SIG-M5 treated with dmso at 0.1 percent for 504 hours (cell line): ENCODE data around the gene GPN3.
"Not testable (repeated sequence)": the region's sequence is repeated elsewhere in the genome, so short reads cannot be mapped to it uniquely, and the experiment has no call there.

ENCODE experiments used
- DNase-seq: peaks from one replicate; lab custom pipeline; 2025; ENCODE audit not compliant: unreplicated experiment; lab: John Stamatoyannopoulos, UW

Gene GPN3

DNA sequence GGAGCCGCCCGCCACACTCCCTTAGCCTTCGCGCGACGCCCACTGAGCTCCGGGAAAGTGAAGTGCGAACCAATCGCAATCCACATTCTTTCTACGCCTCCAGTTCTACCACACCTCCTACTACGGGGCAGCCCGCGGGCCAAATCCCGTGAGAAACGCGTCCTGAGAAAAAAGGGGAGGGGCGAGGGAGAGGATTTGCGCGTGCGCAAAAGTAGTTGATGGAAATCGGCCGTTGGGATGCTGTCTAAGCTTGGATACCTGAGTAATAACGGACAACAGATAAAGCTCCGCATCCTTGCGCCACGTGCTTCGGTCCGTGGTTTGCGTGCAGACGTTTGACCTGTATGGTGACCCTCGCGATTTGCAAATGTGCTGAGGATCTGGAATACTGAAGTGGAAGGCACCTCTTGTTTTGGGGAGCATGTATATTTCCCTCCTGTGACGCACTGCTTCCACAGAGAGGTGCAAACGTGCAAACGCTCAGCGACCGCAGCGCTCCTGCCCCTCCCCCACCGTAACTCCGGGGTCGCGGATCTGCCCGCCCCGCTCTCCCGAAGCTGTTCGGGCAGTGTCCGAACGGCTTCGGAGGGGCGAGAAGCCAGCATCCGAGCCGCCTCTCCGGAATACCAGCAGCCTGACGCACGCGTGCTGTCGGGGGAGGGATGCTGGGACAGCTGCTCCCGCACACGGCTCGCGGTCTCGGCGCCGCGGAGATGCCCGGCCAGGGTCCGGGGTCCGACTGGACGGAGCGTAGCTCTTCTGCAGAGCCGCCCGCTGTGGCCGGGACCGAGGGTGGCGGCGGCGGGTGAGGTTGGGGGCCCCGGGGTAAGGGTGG is at the start of gene GPN3, which contains the start of gene FAM216A:
Gene GPN3 (minus strand): TSS at position 44 of the 835 bp plus-strand sequence. CDS start 54 bp downstream, outside the sequence.
Gene FAM216A (plus strand): TSS at position 632 of the 835 bp plus-strand sequence. CDS start 31 bp downstream, at position 663.
- DNase-seq = peak; percentile 99

DNA sequence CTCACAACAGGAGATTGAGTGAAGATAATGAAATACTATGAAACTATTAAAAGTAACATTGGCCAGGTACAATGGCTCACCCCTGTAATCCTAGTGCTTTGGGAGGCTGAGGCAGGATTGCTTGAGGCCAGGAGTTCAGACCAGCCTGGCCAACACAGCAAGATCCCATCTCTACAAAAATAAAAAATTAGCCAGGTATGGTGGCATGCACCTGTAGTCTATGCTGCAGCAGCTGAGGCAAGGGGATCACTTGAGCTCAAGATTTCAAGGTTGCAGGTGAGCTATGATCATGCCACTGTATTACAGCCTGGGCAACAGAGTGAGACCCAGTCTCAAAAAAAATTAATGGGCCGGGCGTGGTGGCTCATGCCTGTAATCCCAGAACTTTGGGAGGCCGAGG is 48.9 kb upstream of the GPN3 start:
- DNase-seq = no peak

- DNase-seq = no peak
Measured at GRCh38 chr12:110514363-110514762, 46.3 kb upstream of the GPN3 start.

- DNase-seq = no peak
Measured at GRCh38 chr12:110513842-110514241, 45.8 kb upstream of the GPN3 start.

DNA sequence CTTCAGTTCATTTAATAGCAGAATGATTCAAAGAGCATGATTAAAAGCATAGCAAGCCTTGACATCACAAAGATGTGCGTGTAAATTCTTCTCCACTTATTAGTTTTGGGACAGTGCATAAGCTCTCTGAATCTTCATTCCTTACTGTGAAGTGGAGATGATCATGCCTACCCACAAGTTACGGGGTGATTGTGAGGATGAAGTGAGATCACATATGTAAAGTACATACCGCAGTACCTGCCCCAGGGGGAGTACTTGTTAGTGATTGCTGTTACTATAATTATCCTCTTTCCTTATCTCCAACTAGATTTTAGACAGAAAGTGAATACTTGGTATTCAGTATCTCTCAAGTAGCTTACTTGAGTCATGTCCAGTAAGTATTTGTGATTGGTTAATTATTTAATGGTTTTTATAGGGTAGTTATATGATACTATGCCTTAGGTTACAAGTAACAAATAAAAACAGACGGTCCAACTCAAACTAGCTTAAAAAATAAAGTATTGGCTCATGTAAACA is 40.1 kb upstream of the GPN3 start:
- DNase-seq = no peak

DNA sequence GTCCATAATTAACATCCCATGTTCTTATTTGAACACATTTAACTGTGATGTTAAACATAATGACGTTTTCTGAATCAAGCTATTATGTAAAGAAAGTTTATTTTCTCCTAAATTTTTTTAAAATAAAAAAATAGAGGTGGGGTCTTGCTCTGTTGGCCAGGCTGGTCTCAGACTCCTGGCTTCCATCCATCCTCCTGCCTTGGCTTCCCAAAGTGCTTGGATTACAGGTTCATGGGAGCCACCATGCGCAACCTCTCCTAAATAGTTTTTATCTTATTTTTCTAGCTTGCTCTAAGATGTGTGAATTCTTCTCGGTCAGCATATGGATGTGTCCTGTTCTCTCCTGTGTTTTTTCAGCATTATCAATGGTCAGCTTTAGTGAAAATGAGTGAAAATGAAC is 37.3 kb upstream of the GPN3 start:
- no peak for DNase-seq

DNA sequence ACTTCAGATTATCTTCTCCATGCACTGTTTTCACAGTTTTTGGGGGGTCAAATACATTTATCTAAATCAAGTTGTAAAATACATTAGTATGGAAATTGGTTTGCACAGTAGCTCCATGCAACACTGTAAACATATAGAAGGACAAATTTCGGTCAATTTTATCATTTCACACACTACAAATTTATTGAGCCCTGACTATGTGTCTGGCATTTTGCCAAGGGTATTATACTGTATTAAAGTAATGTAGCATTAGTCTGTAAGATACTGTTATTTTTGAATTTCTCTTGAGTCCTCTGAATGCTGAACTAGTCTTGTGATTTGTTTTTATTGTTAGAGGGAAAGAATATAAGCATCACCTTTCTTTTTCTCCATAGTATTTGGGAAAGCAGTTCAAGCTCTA is 35.4 kb upstream of the GPN3 start:
- DNase-seq = no peak

DNA sequence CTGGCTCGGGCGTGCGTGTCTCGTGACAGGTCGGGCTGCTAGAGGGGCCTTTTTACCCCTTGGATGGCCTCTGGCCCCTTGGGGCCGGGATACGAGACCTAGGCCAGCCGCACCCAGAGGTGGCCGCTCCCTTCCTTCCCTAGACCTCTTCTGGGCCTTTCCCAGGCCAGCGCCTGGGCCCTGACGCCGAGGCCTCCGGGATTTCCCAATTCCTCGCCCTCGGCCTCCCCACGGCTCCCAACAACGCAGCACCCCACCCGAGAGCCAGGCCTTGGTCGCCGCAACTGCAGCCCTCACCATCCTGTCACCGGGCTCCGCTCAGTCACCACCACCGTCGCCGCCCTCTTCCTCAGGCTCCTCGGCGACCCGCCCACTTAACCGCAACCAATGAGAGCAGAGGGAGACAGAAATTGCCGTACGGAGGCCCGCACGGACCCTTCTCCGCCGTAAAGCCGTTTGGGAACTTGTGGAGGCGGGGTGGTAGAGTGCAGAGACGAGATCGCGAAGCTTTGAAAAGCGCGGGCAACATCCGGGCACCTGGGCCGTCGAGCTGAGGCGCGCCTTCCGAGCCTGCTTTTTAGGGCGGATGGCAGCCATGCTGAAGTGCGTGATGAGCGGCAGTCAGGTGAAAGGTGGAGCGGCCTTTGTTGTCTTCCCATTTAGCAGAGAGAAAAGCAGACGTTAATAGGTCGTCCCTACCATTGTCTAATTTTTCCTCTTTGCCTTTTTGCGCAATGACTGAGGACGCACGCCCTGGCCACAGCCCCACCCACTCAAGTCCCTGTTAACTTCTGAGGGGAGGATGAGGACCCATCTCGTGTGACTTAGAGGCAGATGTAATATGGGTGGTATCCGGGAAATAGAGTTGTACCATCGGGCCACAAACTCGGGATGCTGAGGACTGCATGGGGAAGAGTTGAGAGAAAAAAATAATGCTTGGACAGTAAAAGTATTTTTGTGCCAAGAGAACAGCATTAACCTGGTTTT is 34.0 kb upstream of the GPN3 start, which contains the start of the genes RAD9B and VPS29:
Gene RAD9B (plus strand): TSS at position 580 of the 987 bp plus-strand sequence. CDS start 7 bp downstream, at position 587.
Gene VPS29 (minus strand): TSS at position 360 of the 987 bp plus-strand sequence. CDS start 60 bp downstream, at position 300.
- DNase-seq = peak; percentile 99

GRCh38 chr12:110501399-110501751 is 33.3 kb upstream of the GPN3 start:
- peak; percentile 89 for DNase-seq

DNA sequence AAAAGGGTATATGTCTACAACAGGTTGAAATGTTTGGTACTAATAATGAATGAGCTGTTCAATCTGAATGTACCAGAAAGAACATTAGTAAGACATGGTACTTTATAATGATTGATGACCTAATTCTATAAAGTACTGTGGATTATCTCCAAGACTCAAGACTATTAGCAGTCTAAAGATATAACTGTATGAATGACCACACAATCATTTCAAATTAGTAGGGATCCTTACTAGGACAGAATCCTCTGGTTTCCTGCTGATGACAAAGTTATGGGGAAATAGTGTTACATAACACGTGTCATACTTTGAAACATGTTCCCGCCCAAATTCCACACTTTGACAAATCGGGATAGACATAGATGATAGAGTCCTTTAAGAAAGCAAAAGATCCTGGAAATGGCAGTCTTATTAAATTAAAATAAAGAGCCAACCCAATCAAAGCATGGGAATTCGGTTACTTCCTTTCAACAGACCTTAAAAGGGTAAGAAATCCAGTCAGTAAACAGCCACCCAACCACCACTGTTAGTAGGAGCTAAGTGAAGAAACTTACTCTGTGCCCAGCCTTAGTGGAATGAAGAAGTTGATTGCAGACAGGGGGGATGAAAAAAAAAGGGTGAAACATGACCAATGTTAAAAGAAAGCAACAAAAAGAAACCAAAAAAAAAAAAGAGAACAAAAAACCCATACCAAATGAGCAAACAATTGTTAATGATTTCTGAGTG is 31.1 kb upstream of the GPN3 start:
- peak; percentile 92 for DNase-seq

- no peak for DNase-seq
Measured at GRCh38 chr12:110475426-110475825, 7.4 kb upstream of the GPN3 start.

- no peak for DNase-seq
Measured at GRCh38 chr12:110467847-110468213, 227 bp downstream of the GPN3 start.

DNA sequence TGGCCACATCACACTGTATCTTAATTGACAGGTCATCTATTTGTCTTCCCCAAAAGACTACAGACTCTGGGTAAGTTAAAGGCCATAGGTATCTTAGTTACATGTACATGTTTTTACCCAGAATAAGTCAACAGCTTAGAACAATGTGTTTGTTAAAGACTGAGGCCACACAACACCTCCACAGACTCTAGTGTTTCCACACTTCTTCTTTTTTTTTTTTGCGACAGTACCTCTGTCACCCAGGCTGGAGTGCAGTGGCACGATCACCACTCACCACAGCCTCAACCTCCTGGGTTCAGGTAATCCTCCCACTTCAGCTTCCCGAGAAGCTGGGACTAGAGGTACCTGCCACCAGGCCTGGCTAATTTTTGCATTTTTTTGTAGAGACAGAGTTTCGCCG is 1.3 kb downstream of the GPN3 start:
- peak; percentile 12 for DNase-seq

DNA sequence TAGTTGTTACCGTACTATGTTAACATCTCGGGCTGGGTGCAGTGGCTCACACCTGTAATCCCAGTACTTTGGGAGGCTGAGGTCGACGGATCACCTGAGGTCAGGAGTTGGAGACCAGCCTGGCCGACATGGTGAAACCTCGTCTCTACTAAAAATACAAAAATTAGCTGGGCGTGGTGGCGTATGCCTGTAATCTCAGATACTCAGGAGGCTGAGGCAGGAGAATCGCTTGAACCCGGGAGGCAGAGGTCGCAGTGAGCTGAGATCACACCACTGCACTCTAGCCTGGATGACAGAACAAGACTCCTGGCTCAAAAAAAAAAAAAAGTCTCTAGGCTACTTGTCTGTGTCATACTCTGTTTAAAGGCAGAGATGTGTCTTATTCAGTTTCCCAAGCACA is 2.3 kb downstream of the GPN3 start:
- DNase-seq = not testable (repeated sequence)

DNA sequence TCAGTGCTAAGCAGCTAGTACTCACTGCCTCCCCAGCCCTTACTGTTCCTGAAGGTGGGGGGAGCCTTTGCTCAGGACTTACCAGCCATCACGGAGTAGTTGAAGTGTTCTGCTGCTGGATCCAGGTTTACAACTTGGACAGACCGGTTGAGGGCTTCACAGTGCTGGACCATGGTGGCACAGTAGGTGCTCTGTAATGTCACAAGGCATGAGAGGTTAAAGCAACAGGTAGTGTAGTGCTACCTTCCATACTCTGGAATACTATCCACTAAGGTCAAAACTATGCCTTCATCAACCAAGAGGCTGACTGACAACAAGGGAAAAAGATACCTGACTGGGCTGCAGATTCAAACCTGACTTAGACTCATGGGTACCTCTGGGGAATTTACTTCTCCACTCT is 3.0 kb downstream of the GPN3 start:
- DNase-seq = no peak

- DNase-seq = not testable (repeated sequence)
Measured at GRCh38 chr12:110461189-110461588, 6.9 kb downstream of the GPN3 start.

GRCh38 chr12:110458756-110459155 is 9.3 kb downstream of the GPN3 start:
- DNase-seq = no peak

DNA sequence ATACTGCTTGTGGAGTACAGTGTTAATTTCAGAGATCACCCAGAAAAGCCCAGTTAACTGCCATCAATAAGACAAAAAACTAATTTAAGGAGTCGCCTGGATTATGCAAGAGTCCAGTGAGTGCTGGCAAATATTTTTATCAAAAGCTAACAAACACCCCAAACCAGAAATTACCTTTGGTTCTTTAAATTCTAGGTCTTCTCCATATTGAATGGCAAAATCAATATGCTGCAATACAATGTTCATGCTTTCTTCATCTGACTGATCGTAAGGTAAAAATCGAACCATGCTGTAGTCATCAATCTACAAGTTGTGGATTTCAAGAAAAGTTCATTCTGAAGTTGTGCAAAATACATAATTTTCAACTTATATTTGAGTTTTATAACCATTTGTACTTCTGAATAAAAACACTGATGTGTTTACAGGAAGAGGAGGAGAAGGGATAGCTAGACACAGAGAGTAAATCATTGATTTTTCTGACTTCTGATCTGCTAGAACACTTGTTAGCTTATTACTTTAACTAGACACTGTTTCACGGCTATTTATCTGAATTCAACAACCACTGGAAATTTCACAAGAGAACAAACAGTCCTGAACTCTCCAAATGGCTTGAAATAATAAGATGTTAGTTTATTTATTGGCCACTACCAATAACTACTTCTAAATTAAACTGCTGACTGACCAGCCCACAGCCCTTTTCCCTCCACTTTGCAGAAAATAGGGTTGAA is 14.3 kb downstream of the GPN3 start:
- DNase-seq = no peak

- DNase-seq = no peak
Measured at GRCh38 chr12:110451263-110451662, 16.8 kb downstream of the GPN3 start.
